Inflammatory macrophage treated with lipopolysaccharide for 4 hours (primary cell): Measurements from ENCODE around the gene SLC12A7.
"Not testable (repeated sequence)": the region's sequence is repeated elsewhere in the genome, so short reads cannot be mapped to it uniquely, and the experiment has no call there.

Experiments
- DNase-seq: peaks from one replicate; pipeline ENCODE4 v3.0.0-alpha.2; 2020

SLC12A7 gene

DNA sequence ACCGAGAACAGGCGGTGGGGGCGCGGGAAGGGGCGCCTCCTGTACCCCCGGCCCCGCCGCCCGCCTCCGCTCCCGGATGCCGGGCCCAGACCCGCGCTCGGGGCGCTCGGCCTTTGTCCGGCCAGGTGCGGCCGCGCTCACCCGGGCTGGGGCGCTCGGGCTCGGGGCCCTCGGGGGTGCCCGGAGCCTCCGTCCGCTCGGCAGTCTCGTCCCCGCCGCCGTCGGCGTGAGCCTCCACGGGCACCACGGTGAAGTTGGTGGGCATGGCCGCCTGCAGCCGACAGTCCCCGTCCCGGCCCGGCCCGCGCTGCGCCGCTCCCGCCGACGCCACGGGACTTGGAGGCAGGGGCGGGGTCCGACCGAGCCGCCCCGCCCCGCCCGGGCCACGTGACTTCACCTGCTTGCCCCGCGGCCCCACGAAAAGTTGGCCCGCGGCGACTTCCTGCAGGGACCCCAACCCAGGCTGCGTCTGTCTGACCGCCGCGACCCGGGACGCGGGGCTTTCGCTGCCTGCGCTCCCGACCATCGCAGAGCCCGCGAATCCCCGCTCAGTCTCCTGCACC, at the start of gene SLC12A7:
SLC12A7 (minus strand) TSS at position 337 of the 563 bp plus-strand sequence; CDS start at position 265, 72 bp downstream.
- peak; percentile 44 for DNase-seq

DNA sequence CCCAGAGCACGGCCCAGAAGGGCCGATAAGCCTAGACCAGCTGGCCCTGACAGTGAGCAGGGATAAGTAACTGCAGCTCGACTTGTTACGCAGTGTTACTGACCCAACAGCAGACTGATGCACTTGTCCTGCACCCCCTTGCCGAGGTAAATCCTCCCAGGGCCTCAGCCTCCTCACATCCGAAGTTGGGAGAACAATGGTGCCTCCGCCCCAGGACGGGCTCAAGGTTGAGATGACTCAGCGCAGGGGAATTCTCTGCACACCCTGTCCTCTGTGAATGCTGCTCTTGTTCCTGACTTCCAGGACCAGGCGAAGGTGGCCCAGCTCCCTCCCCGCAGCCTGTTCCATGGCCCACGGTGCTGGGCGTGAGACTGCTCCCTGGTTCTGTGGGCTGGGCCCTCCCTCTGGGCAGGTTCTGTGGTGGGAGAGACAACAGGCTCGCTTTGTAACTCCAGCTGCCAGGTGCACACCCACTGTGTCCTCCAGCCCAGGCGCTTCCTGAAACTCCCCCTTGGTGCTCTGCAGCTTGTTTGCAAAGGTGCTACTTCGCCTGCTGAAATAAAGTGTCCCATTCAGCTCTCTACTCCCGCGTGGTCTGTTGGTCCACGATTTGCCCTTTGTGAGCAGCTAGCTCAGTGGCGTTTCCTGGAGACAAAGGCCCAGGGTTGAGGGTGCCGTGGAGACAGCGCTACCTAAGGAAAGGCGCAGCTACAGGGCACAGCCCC, 49.4 kb upstream of the SLC12A7 start:
- DNase-seq = no peak

DNA sequence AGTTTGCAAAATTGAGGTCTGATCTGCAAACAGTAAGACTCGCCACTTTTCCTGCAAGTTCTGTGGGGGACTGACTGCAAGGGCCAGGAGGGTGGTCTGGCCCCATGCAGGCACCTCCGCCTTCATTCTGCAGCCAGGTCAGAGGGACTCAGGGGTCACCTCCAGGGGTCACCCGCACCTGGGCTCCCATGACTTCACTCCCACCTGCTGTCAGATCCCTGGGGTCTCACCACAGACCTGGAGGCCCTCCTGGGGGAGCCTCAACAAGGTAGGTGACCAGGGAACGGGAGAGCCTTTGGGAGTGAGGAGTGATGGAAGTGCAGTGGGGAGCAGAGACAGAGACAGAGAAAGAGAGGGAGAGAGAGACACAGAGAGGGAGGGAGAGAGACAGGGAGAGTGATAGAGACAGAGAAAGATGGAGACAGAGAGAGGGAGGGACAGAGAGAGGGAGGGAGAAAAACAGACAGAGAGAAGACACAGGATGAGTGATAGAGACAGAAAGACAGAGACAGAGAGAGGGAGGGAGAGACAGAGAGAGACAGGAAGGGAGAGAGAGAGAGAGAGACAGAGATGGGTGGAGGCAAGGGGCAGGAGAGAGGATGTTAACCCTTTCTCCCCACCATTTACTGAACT, 48.0 kb upstream of the SLC12A7 start:
- no peak for DNase-seq

DNA sequence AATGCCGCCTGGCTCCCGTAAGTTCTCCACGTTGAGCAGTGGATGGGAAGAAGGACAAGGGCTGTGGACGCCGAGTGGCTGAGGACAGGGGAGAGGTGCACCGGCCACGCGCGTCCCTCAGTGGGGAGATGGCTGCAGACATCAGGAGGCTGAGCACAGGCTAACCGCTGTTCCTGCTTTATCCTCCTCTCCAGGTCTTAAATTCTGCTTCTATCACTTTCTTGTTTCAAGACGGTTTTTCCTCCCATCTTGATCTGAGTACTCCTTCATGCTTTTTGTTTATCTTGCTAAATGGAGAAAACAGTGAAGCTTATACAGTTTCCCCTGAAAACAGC, 47.4 kb upstream of the SLC12A7 start:
- DNase-seq = no peak

DNA sequence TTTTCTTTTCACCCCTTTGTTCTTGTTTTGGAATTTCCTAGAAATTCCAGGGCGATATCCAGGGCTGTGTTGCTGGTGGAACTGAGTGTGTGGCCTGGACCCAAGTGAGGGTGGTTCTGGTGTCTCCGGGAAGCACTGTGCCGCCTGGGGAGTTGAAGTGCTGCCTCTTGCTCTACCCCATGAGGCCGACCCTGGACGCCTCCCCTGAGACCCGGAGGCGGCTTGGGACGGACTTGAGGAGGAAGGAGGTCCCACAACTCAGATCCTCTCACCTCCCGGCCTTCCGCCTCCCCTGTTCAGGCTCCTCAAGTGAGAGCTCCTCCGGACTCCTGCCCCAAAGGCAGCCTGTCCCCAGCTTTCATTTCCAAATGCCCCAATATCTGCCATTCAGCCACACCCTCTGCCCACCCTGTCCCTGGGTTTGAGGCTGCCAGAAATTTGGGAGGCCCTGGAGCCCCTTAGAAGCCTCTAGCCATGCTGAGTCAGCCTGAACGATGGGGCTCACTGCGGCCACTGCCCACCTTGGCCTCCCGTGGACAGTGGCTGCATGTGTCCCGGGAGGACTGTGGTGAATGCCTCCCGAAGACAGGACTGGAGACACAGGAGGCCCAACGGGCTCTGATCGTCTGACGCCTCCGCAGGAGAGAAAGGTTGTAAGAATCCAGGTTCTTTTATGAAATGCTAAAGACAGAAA, 46.9 kb upstream of the SLC12A7 start:
- DNase-seq = no peak

DNA sequence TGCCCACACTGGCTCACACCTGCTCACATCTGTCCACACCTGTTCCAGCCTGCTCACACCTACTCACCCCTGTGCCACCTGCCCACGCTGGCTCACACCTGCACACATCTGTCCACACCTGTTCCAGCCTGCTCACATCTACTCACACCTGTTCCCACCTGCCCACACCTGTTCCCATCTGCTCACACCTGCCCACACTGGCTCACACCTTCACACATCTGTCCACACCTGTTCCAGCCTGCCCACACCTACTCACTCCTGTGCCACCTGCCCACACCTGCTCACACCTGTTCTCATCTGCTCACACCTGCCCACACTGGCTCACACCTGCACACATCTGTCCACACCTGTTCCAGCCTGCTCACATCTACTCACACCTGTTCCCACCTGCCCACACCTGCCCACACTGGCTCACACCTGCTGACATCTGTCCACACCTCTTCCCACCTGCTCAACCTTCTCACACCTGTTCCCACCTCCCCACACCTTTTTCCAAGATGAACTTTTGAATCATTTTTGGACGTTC, 45.7 kb upstream of the SLC12A7 start:
- not testable (repeated sequence) for DNase-seq

DNA sequence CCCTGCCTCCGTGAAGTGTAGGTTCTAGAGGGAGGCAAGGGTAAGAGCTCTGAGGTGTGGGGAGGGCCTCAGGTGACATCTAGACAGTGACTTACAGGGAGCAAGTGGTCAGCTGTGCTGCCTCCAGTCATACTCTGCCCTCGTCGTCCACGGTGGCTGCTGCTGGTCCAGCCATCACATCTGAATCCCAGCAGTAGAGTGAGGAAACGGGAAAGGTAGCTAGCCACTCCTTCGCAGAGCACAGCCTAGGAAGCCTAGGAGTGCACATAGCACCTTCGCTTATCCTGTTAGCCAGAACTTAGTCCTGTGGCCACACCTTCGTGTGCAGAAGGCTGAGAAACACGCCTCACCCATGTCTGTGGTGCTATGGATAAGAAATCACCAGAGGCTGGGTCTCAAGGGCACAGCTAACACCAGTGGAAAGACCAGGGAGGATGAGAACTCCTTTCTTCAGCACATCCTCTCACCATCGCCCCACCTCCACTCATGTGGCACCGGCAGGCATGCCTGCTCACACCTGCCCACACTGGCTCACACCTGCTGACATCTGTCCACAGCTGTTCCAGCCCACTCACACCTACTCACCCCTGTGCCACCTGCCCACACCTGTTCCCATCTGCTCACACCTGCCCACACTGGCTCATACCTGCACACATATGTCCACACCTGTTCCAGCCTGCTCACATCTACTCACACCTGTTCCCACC, 45.0 kb upstream of the SLC12A7 start:
- DNase-seq = no peak

DNA sequence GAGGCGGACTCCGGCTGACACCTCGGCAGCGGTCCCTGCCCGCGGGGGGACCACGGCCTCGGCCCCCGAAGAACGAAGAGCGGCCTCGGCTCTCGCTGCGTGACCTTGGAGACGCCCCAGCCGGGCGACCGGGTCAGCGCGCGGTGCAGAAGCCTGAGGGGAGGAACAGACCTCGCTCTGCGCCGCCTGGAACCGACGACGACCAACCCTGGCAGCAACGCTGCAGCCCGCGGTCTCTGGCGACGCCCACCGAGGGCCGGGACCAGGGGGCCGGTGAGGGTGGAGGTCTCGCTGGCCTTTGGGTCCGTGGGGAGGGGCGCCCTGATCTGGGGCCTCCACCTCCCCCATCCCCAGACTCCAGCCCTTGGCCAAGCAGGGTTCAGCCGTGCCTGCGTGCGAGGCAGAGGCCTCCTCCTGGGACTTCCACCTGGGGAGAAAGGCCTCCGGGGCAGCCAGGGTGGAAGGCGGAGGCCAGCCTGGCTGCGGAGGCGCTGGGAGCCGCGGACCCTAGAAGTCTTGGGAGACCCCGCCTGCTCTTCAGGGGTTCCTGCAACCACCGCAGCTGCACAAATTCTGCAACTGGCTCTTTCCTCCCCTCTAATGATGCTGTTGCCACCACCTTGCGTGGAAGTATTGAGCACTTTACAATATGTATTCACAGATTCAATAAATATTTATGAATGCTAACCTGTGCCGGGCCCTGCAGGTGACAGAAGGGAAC, 44.3 kb upstream of the SLC12A7 start:
- no peak for DNase-seq

DNA sequence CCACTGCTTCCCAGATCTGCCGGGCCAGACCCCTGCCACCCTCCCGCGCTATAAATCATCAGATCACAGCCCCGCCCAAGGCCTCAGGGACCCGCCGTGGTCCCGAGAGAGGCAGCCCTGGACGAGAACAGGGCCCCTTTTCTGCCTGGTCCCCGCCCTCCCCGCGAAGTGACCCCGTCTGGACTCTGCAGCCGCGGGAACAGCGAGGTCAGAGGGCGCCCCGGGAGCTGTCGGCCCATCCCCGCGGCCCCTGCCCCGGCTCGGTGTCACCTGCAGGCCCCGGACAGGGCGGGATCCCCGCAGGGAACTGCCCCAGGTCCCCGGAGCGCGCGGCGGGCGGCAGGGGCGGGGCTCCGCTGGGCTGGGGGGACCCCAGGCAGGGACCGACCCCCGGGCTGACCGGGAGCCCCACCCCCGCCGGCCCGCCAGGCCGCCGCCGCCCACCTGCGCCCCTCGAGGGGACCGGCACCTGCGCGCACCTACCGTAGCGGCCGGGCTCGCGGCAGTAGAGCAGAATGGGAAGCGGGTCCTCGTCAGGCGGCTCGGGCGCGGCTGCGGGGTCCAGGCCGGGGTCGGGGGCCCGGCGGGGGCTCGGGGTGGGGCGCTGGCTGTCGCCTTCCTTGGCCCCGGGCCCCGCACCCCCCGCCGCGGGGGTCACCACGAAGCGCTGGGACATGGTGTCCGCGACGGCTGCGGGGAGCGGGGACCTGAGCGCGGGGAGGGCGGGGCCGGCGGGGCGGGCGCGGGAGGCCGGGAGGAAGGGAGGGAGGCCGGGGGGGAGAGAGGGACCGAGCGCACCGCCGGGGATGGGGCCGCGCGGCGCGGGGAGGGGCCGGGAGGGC, 43.5 kb upstream of the SLC12A7 start:
- DNase-seq = no peak

DNA sequence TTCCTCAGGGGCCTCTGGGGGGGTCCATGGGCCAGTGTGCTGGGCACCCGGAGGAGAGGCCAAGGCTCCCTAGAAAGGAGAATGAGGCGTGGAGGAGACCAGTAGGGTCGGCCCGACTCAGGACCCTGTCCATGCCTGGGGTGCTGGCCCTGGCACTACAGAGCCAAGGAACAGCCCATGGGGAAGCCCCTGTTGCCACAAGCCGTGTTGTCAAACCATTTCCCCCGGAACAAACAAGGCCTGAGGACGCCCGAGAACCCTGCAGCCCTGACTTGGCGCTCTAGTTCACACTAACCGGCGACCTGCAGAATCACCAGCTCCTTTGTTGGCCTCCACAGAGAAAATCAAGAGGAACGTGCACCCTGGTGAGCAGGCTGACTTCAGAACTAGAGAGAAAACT, 41.6 kb upstream of the SLC12A7 start:
- no peak for DNase-seq

DNA sequence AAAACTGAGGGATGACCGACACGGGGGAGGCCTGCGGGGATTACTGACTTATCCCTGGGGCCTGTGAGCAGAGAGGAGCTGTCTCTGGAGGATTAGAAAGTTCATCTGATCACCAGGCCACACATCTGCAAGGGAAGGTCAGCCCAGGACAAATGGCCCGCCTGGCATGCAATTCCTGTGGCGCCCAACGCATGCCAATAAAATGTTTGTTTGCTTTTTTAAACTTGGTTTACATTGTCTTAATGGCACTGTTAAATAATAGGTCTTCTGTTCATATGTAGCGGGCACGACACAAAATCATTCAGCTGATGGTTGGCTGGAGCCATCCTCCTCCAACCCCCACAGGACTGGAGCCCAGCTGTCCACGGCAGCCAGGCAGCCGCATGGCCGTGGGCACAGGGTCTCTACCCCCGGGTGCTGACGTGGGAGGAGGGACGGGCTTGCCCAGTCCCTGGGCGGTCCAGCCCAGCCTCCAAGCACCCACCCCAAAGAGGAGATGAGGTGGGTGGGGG, 41.0 kb upstream of the SLC12A7 start:
- DNase-seq = no peak

DNA sequence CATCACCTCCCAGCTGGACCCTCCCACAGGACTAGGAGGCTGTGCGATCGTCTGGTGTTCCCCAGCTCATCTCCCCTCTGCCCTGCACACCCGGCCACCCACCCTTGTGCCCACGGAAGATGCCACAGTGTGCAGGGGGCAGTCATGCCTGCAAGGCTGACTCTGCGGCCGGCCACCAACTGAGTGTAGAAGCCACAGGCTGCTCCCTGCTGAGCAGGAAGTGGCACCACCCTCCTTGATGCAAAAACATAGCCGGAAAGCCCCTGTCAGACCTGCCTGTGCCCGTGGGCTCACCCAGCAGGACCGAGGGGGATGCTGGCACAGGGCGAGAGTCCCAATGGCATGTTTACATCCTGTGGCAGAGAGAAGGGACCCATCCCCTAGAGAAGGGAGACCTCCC, 40.3 kb upstream of the SLC12A7 start:
- no peak for DNase-seq

DNA sequence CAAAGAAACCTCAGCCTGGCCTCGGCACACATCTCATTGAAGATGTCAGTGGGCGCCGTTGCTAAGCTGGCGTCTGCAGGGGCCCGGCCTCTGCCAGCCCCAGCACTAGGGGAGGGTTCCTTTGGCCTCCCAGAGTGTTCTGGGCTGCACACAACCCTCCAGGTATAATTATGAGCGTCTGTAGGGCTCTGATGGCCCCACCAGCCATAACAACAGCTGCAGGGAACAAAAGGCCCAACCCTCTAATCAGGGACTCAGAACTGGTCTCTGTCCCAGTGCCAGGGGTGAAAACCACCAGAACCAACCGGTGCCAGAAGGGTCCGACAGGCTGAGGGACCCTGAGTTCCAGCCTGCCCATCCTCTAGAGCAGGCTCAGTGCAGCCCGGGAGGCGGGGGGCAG, 39.5 kb upstream of the SLC12A7 start:
- DNase-seq = no peak

DNA sequence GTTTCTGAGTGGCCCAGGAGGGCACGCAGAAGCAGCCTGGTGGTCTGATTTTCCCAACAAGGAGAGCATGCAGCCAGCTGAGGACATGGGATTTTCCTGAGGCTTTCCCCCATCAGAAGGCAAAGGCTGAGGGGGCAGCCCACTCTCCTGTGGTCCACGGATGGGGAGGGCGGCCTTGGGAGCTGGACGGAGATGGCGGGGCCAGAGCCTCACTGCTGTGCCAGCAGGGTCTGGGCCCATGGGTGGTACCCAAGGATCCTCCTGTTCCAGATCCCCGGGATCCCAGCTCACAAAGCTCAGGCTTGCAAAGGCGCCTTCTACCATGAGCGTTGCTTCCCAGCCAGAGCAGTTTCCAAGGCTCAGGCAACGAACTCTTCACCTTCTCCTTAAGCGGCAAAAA, 39.0 kb upstream of the SLC12A7 start:
- DNase-seq = no peak

DNA sequence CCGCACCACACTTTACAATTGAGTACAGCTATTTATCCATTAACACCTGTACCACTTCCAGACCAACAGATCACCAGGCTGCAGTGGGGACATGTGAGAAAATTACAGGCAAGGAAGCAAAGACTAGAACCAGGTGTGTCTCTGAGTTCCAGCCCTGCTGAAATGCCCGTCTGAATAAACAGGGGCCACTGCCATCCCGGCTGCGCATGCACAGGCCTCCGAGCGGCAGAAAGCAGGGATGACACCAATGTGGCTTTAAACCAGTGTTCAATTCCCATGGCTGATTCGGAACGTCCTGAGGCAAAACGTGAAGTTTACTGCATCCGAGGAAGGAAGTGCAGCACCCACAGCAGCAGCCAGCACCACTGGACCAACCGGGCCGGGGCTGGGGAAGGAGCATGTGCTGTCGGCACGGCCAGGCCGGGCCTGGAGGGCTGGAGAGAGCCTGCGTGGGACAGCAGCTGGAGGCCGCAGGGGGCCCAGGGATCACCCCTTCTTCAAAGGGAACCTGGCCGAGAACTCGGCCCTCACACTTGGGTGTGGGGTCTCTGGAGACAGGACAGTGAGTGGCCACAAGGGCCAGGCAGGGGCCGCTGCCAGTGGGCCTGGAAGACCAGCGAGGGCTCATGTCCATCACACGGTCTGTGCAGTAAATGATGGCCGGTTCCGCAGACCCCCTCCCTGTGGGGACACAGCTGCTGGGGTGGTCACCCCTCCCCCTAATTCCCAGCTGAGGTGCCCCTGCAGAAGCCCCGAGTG, 33.0 kb upstream of the SLC12A7 start:
- DNase-seq = no peak

DNA sequence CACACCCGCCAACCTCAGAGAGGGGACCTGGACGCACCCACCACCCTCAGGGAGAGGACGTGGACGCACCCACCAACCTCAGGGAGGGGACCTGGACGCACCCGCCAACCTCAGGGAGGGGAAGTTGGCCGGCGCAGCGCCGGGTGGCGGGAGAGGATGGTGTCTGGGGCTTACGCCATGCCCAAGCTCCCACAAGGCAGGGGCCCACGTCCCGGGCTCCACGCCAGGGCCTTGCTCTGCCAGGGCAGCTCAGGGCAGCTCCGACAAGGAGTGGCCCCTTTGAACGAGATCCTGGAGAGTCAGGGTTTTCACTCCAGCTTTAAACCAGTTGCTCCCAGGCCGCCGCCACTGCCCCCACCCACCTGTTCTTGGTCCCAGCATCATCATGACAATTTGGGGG, 32.2 kb upstream of the SLC12A7 start:
- DNase-seq = no peak

DNA sequence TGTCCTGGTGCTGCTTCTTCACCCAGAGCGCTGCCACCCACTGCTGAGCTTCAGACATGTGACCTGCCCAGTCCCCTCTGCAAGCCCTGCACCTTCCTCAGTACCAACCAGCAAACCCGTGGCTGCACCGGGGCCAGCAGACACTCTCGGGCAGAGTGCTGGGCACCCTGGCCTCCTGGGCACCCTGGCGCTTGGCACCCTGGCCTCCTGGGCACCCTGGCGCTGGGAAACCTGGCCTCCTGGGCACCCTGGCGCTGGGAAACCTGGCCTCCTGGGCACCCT, 31.7 kb upstream of the SLC12A7 start:
- DNase-seq = no peak

DNA sequence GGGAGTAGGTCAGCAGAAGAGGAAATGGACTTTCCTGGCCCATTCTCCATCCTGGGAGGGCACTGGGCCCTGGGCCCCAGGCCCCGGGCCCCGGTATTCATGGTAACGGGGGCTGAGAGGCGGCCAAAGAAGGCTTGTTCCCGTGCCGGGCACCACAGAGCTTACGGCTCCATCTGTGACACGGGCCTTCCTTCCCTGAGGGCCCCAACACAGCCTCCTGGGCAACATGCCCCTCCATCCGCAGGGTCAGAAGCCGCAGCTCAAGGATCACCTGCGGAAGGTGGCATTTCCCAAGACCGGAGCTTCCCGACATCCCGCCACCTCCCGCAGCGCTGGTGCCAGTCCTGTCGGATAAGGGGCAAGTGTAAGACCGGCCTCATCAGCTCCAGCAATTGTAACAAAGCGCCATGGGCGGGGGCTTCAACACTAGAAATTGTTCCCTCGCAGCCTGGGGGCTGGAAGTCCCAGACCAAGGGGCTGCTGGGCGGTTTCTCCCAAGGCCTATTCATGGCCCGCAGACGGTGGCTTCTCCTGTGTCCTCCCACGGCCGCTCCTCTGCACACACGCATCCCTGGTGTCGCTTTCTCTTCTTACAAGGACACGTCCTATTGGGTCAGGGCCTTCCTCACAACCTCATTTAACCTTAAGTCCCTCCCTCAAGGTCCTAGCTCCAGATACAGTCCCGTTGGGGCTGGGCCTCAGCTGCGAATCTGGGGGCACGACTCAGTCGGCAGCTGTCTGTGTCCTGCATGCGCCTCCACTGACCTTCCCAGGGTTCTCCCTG, 31.2 kb upstream of the SLC12A7 start:
- no peak for DNase-seq

DNA sequence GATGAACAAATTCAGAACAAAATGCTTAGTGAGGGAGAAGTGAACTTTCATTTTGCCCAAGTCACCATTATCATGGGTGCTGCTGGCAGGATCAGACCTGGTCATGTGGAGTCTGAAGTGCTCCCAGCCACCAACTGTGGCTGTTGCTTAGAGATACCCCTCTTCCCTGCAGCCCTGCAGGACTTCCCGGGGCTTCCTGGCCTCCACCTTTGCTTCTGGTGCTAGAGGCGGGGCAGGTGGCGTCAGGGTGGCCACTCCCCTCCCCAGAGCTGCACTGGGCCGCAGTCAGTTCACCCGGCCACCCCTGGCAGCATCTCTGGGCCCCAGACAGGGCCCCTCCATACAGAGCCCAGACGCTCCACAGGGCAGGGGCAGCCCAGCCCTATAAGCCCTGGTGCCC, 30.0 kb upstream of the SLC12A7 start:
- no peak for DNase-seq

DNA sequence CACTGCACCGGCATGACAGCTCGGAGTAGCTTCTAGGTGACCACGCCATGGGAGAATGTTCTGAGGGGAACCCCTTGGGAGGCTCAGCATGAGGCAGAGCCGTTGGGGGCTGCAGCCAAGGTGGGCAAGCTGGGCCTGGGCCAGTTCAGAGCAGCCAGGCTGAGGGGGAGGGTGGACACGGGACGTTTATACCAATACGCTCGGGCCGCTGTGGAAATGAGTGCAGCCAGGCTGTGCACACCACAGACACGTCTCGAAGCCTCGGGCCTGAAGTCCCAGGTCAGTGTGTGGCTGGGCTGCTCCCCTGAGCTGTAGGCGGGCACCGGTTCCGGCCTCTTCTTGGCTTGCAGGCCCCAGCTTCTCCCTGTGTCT, 28.9 kb upstream of the SLC12A7 start:
- DNase-seq = no peak
